IMR-90 (cell line): ENCODE data around the gene SPATA31C1. TPM values are rescaled to one million over a fixed set of nuclear protein-coding genes. Genes with fewer than 3 reads are reported as not detected.

Experiments
- ATAC-seq: fragments of 200-7000 bp; cut with Tn5 transposase; 2 replicates; pipeline ENCODE4 v1.9.1; 2020; ENCODE audit warnings: low read depth, mild to moderate bottlenecking, moderate library complexity
- BruUV-seq: library from RNA; stranded (reverse); fragments of 400-500 nt; replicated peaks from 2 replicates; lab custom pipeline; 2021; lab: Mats Ljungman, UMichigan
- CTCF ChIA-PET: fragments of 300-600 bp; formaldehyde crosslinking; extraction: SDS; loops from one replicate; lab custom pipeline; 2021; ENCODE audit warnings: antibody characterized with exemption; lab: Yijun Ruan, JAX
- POLR2A ChIA-PET: fragments of 300-600 bp; sonication (Branson Sonifier 250); formaldehyde crosslinking; loops from one replicate; lab custom pipeline; 2022; ENCODE audit warnings: antibody characterized with exemption; ENCODE audit not compliant: unreplicated experiment; lab: Charles Lee
- DNase-seq: peaks from one replicate; pipeline ENCODE4 v3.0.0; 2013
- H2AFZ ChIP-seq: replicated peaks from 2 replicates; pipeline ENCODE3; 2013; ENCODE audit warnings: low read length, mild to moderate bottlenecking; ENCODE audit not compliant: poor library complexity
- H2AK5ac ChIP-seq: 2 replicates; pipeline ENCODE4 v1.6.1; 2013; ENCODE audit warnings: low read depth, low read length, inconsistent platforms
- H2AK9ac ChIP-seq: replicated peaks from 2 replicates; pipeline ENCODE3; 2013; ENCODE audit warnings: mild to moderate bottlenecking, low read depth, low read length, moderate library complexity; ENCODE audit not compliant: poor library complexity
- H2BK120ac ChIP-seq: 2 replicates; pipeline ENCODE4 v1.6.1; 2013; ENCODE audit warnings: low read depth, low read length, inconsistent platforms
- H2BK15ac ChIP-seq: 3 replicates; pipeline ENCODE4 v1.6.1; 2013; ENCODE audit warnings: low read depth, low read length, inconsistent platforms
- H2BK20ac ChIP-seq: 2 replicates; pipeline ENCODE4 v1.6.1; 2013; ENCODE audit warnings: low read depth, mild to moderate bottlenecking, inconsistent platforms, low read length, moderate library complexity
- H2BK5ac ChIP-seq: 2 replicates; pipeline ENCODE4 v1.6.1; 2013; ENCODE audit warnings: mild to moderate bottlenecking, low read depth, low read length, inconsistent platforms; ENCODE audit not compliant: poor library complexity, severe bottlenecking
- H3K14ac ChIP-seq: replicated peaks from 2 replicates; pipeline ENCODE4 v1.6.1; 2013; ENCODE audit warnings: low read depth, low read length, inconsistent platforms
- H3K18ac ChIP-seq: 2 replicates; pipeline ENCODE4 v1.6.1; 2013; ENCODE audit warnings: low read depth, low read length, control low read depth
- H3K23ac ChIP-seq: 2 replicates; pipeline ENCODE4 v1.6.1; 2013; ENCODE audit warnings: low read depth, low read length, inconsistent platforms
- H3K27ac ChIP-seq: 2 replicates; pipeline ENCODE4 v1.5.1; 2013; ENCODE audit warnings: mild to moderate bottlenecking, control low read depth, low read length; ENCODE audit not compliant: insufficient read depth
- H3K27me3 ChIP-seq: 2 replicates; pipeline ENCODE4 v1.6.1; 2013; ENCODE audit warnings: low read length; ENCODE audit not compliant: control insufficient read depth, insufficient read depth
- H3K36me3 ChIP-seq: 2 replicates; pipeline ENCODE4 v1.6.1; 2013; ENCODE audit warnings: low read length, mixed read lengths; ENCODE audit not compliant: control insufficient read depth, insufficient read depth
- H3K4ac ChIP-seq: 2 replicates; pipeline ENCODE4 v1.6.1; 2013; ENCODE audit warnings: low read depth, low read length, inconsistent platforms
- H3K4me1 ChIP-seq: 2 replicates; pipeline ENCODE4 v1.6.1; 2013; ENCODE audit warnings: low read length, mixed read lengths; ENCODE audit not compliant: control insufficient read depth, insufficient read depth
- H3K4me2 ChIP-seq: 2 replicates; pipeline ENCODE4 v1.6.1; 2013; ENCODE audit warnings: low read depth, mild to moderate bottlenecking, control low read depth, low read length, moderate library complexity
- H3K4me3 ChIP-seq: 2 replicates; pipeline ENCODE4 v1.5.1; 2013; ENCODE audit warnings: low read depth, mild to moderate bottlenecking, control low read depth, low read length, moderate library complexity; ENCODE audit not compliant: insufficient read depth
- H3K56ac ChIP-seq: 2 replicates; pipeline ENCODE4 v1.6.1; 2013; ENCODE audit warnings: low read length, inconsistent platforms; ENCODE audit not compliant: insufficient read depth; ENCODE audit errors: extremely low read depth
- H3K79me1 ChIP-seq, 2 experiments: 2 replicates each; pipeline ENCODE4 v1.6.1; 2013; ENCODE audit warnings: low read length in 2 of 2, inconsistent platforms in 1 of 2, low read depth in 1 of 2
- H3K9ac ChIP-seq: 2 replicates; pipeline ENCODE4 v1.6.1; 2013; ENCODE audit warnings: low read depth, low read length, control low read depth
- H3K9me1 ChIP-seq: 2 replicates; pipeline ENCODE4 v1.6.1; 2013; ENCODE audit warnings: low read length, inconsistent platforms; ENCODE audit not compliant: insufficient read depth
- H3K9me3 ChIP-seq: 2 replicates; pipeline ENCODE4 v1.6.1; 2013; ENCODE audit warnings: low read length; ENCODE audit not compliant: control insufficient read depth, insufficient read depth
- H4K20me1 ChIP-seq: 2 replicates; pipeline ENCODE4 v1.6.1; 2013; ENCODE audit warnings: low read length, inconsistent platforms; ENCODE audit not compliant: insufficient read depth
- H4K5ac ChIP-seq: 2 replicates; pipeline ENCODE4 v1.6.1; 2013; ENCODE audit warnings: mild to moderate bottlenecking, low read depth, low read length, control low read depth
- H4K8ac ChIP-seq, 2 experiments: 2 replicates each; pipeline ENCODE4 v1.6.1; 2013; ENCODE audit warnings: low read depth in 2 of 2, low read length in 2 of 2, control low read depth in 1 of 2, inconsistent platforms in 1 of 2
- H4K91ac ChIP-seq: 2 replicates; pipeline ENCODE4 v1.6.1; 2013; ENCODE audit warnings: low read depth, low read length, inconsistent platforms; ENCODE audit not compliant: insufficient read depth
- MAZ ChIP-seq: IDR thresholded peaks from 2 replicates; pipeline ENCODE4 v1.6.1; 2012; ENCODE audit warnings: low read depth, mild to moderate bottlenecking, low read length, improper control_type of control experiment, moderate library complexity, borderline replicate concordance
- MXI1 ChIP-seq: IDR thresholded peaks from 2 replicates; pipeline ENCODE4 v1.6.1; 2012; ENCODE audit warnings: low read depth, mild to moderate bottlenecking, low read length, moderate library complexity, borderline replicate concordance
- NFE2L2 ChIP-seq: fragments of 150-350 bp; IDR thresholded peaks from 2 replicates; pipeline ENCODE4 v1.6.1; 2016; ENCODE audit warnings: low read depth, mild to moderate bottlenecking, low read length
- SMC3 ChIP-seq: fragments of 150-350 bp; IDR thresholded peaks from 2 replicates; pipeline ENCODE4 v1.6.1; 2016; ENCODE audit warnings: low read depth, mild to moderate bottlenecking, antibody characterized with exemption, low read length, moderate library complexity
- WGBS, 2 experiments: methylation state at CpG; one replicate each; pipeline versions ENCODE4 v1.1.5 to v1.1.7; 2013; ENCODE audit warnings: missing lambda C conversion rate in 2 of 2; ENCODE audit not compliant: insufficient read length in 1 of 2; ENCODE audit errors: extremely low coverage in 2 of 2; 5-methylcytosine and 5-hydroxymethylcytosine counted together
- dilution Hi-C: fragments of 300-500 bp; cut with HindIII; formaldehyde crosslinking; loops from one replicate; pipeline ENCODE4 v1.14.3; 2018; ENCODE audit warnings: low sequenced_read_pairs; ENCODE audit not compliant: unreplicated experiment
- in situ Hi-C: fragments of 300-500 bp; cut with MboI; formaldehyde crosslinking; loops from 3 replicates; pipeline ENCODE4 v1.14.3; 2019; ENCODE audit warnings: low sequenced_read_pairs, inconsistent platforms, mixed read lengths
- intact Hi-C: fragments of 100-400 bp; cut with micrococcal nuclease; formaldehyde crosslinking; loops from 2 replicates; pipeline ENCODE4 v1.10.0; 2022
- polyA plus RNA-seq, 3 experiments: library from polyadenylated mRNA; depleted of rRNA; stranded (reverse); fragments of >200 nt; gene quantifications; 2 replicates each; pipeline ENCODE4 v1.2.3, GENCODE V29; 2012; ENCODE audit warnings: low replicate concordance in 1 of 3
- total RNA-seq: library from RNA; depleted of rRNA; stranded (reverse); fragments of >200 nt; gene quantifications from 2 replicates; pipeline ENCODE4 v1.2.3, GENCODE V29; 2012

SPATA31C1 gene
- total and polyA plus RNA-seq, 2 of the 4 experiments (the other 2 are of a cell fraction) = not detected

DNA sequence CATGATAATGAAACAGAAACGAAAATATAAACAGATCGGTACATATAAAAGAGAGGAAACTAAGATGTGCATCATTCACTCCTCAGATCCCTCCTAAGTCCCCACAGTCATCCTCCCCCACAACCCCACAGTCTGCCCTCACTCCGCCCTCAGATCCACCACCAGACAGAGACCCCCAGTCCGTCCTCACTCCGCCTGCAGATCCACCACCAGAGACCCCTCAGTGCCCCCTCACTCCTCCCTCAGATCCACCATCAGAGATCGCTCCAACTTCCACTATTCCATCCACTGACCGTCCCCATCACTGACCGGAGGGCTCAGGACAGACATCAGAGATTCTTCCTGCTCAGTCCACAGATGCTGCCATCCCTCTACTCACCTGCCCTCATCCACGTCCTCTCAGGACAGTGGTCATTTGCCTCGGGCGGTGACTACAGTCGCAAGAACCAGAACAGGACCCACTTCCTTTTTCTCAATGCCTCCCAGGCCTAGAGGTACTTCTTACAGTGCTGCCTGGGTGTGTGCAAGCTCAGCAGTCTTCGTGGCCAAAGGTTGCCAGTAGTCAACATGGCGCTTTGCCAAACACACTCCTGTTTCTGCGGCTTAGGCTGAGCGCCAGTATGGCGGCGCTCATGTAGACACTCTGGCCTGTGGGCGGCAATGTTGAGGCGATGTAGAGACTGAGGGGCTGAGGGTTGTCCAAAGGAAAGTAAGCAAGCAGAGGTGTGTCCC lies 8.3 kb upstream of the SPATA31C1 start:
- intact Hi-C loops (no loop called here), in situ Hi-C loops (no loop called here), dilution Hi-C loops (no loop called here)
- 82% methylated on average over 9 of the region's 20 CpGs; no CpG with 5 or more reads in 1 of the 2 experiments for WGBS, 2 experiments
- Histone ChIP-seq H3K9ac (no peak overlapping the region), H3K23ac (no peak overlapping the region), H3K27me3 (no peaks in the 10 kb centered on the region), H3K56ac (no peak overlapping the region), H4K20me1 (no peaks in the 10 kb centered on the region), H3K4me3 (no peak overlapping the region), H2BK15ac (no peak overlapping the region), H3K4me2 (no peak overlapping the region), H3K14ac (no peak overlapping the region), H3K4ac (no peak overlapping the region), H4K5ac (no peak overlapping the region), H2BK5ac (no peak overlapping the region), H3K9me1 (no peaks in the 10 kb centered on the region), H3K27ac (no peak overlapping the region), H3K9me3 (no peaks in the 10 kb centered on the region), H2BK20ac (no peak overlapping the region), H3K36me3 (no peaks in the 10 kb centered on the region), H3K79me1 (no peaks in the 10 kb centered on the region), H4K91ac (no peak overlapping the region), H4K8ac (no peak overlapping the region), H2BK120ac (no peak overlapping the region), H2AK5ac (no peak overlapping the region), H3K4me1 (no peaks in the 10 kb centered on the region), H2AFZ (no peak overlapping the region), H2AK9ac (no peak overlapping the region), H3K18ac (no peak overlapping the region)
- no peak for DNase-seq
- CTCF ChIA-PET = no interaction called here
- no peak for ATAC-seq
- no TSS peak for BruUV-seq
- no peak for TF ChIP-seq MAZ
- TF ChIP-seq MXI1 = no peak
- TF ChIP-seq NFE2L2 = no peak
- TF ChIP-seq SMC3 = no peak
- POLR2A ChIA-PET = no interaction called here
